Measurements from ENCODE around the gene MAGEA9. TPM values are rescaled to one million over a fixed set of nuclear protein-coding genes. Genes with fewer than 3 reads are reported as not detected.
"Not testable (repeated sequence)": the region's sequence is repeated elsewhere in the genome, so short reads cannot be mapped to it uniquely, and the experiment has no call there.

Gene MAGEA9
- total RNA-seq, 2 experiments from 2014 or later = not detected

DNA sequence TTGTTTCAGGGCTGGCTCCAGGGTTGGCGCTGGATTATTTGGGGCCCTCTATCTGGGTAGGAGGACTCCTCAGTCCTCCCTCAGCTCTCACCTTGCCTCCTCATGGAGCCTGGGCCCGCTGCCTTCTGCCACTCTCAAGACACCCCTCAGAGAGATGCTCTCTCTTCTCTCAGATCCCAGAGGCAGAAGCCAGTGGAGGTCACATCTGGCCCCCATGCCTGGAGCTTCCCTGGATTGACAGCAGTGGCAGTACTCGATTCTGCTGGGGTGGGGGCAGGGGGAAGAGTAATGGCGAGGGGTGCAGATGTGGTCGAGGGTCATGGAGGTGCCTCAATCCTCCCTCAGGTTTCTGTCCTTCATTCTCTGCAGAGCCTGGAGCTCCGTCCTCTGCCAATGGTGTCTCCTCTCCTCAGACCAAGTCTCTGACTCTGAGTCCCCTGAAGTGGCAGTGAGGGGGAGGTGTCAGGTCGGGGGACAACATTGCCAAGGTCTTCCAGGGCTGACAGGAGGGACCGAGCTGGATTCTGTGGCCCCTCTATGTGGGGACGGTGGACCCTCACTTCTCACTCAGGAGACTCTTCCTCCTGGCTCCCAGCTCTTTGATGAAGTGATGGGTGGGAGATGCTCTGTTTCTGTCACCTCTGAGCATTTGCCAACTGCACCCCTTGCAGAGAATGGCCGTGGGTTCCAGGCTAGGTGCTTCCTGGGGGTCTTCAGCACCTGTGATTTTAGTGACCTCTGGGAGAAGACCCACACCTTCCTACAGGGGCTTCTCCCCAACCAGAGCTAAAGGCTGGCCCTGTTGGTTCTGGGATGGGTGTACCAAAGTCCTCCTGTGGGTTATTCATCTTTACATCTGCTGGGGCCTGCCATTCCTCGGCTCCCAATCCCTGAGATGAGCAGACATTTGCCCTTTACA is 18.8 kb upstream of the MAGEA9 start:
- H3K4me1 ChIP-seq (ENCODE audit: insufficient read depth, low read length) = no peaks in the 10 kb centered on the region
- H3K4me3 ChIP-seq (ENCODE audit: low read length) = no peak overlapping the region
- Mint-ChIP-seq H3K27me3 (no peaks in the 10 kb centered on the region), H3K36me3 (ENCODE audit: low read depth) (no peaks in the 10 kb centered on the region), H3K9me3 (no peaks in the 10 kb centered on the region), H3K27ac (no peak overlapping the region), H3K4me1 (ENCODE audit: low read depth) (no peaks in the 10 kb centered on the region), H3K4me3 (no peak overlapping the region)
- H3K36me3 ChIP-seq (ENCODE audit: insufficient read depth, low read length) = no peaks in the 10 kb centered on the region
- DNase-seq (no peak), ATAC-seq (ENCODE audit: poor library complexity) (no peak)
- no peak overlapping the region for H3K27ac ChIP-seq (ENCODE audit: low read depth in 1 of 2, low read length in 2 of 2)
- ChIA-PET POLR2A (no interaction called here), CTCF (no interaction called here)
- intact Hi-C loops (cut with DNase I, micrococcal nuclease) = no loop called here
- no peak for TF ChIP-seq CTCF (IDR thresholded peaks at IDR 0.05)
- H3K9me3 ChIP-seq (ENCODE audit: control insufficient read depth in 1 of 2, insufficient read depth in 1 of 2, low read length in 2 of 2) = no peaks in the 10 kb centered on the region
- H3K27me3 ChIP-seq (ENCODE audit: control insufficient read depth in 1 of 2, insufficient read depth in 2 of 2, low read length in 2 of 2) = no peaks in the 10 kb centered on the region

- H3K36me3 ChIP-seq (ENCODE audit: insufficient read depth, low read length); H3K27me3 Mint-ChIP-seq; POLR2A ChIA-PET; H3K27ac ChIP-seq (ENCODE audit: low read depth in 1 of 2, low read length in 2 of 2); H3K9me3 Mint-ChIP-seq; H3K27ac Mint-ChIP-seq; CTCF ChIA-PET; H3K36me3 Mint-ChIP-seq (ENCODE audit: low read depth); H3K4me3 ChIP-seq (ENCODE audit: low read length); H3K4me1 Mint-ChIP-seq (ENCODE audit: low read depth); H3K27me3 ChIP-seq (ENCODE audit: control insufficient read depth in 1 of 2, insufficient read depth in 2 of 2, low read length in 2 of 2); H3K4me3 Mint-ChIP-seq; H3K9me3 ChIP-seq (ENCODE audit: control insufficient read depth in 1 of 2, insufficient read depth in 1 of 2, low read length in 2 of 2); intact Hi-C loops (cut with DNase I, micrococcal nuclease); ATAC-seq (ENCODE audit: poor library complexity); DNase-seq; H3K4me1 ChIP-seq (ENCODE audit: insufficient read depth, low read length): not testable (repeated sequence)
These were observed 11.4 kb upstream of the MAGEA9 start for GRCh38 chrX:149770344-149770743.

GRCh38 chrX:149773026-149773425 is 8.7 kb upstream of the MAGEA9 start:
- H3K4me3 ChIP-seq (ENCODE audit: low read length); H3K36me3 Mint-ChIP-seq (ENCODE audit: low read depth); H3K27me3 ChIP-seq (ENCODE audit: control insufficient read depth in 1 of 2, insufficient read depth in 2 of 2, low read length in 2 of 2); H3K9me3 Mint-ChIP-seq; H3K27ac Mint-ChIP-seq; intact Hi-C loops (cut with DNase I, micrococcal nuclease); H3K4me1 ChIP-seq (ENCODE audit: insufficient read depth, low read length); H3K27ac ChIP-seq (ENCODE audit: low read depth in 1 of 2, low read length in 2 of 2); H3K4me1 Mint-ChIP-seq (ENCODE audit: low read depth); POLR2A ChIA-PET; CTCF ChIA-PET; H3K27me3 Mint-ChIP-seq; H3K4me3 Mint-ChIP-seq; H3K36me3 ChIP-seq (ENCODE audit: insufficient read depth, low read length); H3K9me3 ChIP-seq (ENCODE audit: control insufficient read depth in 1 of 2, insufficient read depth in 1 of 2, low read length in 2 of 2); DNase-seq; ATAC-seq (ENCODE audit: poor library complexity): not testable (repeated sequence)

GRCh38 chrX:149773768-149774167 is 8.0 kb upstream of the MAGEA9 start, which contains the start of gene HSFX1:
Gene HSFX1 (plus strand): TSS chrX:149774068. CDS start chrX:149774682, 614 bp downstream.
- DNase-seq; intact Hi-C loops (cut with DNase I, micrococcal nuclease); H3K27me3 ChIP-seq (ENCODE audit: control insufficient read depth in 1 of 2, insufficient read depth in 2 of 2, low read length in 2 of 2); H3K4me1 ChIP-seq (ENCODE audit: insufficient read depth, low read length); ATAC-seq (ENCODE audit: poor library complexity); H3K36me3 ChIP-seq (ENCODE audit: insufficient read depth, low read length); CTCF ChIA-PET; H3K27ac ChIP-seq (ENCODE audit: low read depth in 1 of 2, low read length in 2 of 2); H3K27ac Mint-ChIP-seq; H3K4me3 ChIP-seq (ENCODE audit: low read length); H3K36me3 Mint-ChIP-seq (ENCODE audit: low read depth); H3K4me3 Mint-ChIP-seq; H3K9me3 ChIP-seq (ENCODE audit: control insufficient read depth in 1 of 2, insufficient read depth in 1 of 2, low read length in 2 of 2); H3K9me3 Mint-ChIP-seq; POLR2A ChIA-PET; H3K4me1 Mint-ChIP-seq (ENCODE audit: low read depth); H3K27me3 Mint-ChIP-seq: not testable (repeated sequence)

- POLR2A ChIA-PET; intact Hi-C loops (cut with DNase I, micrococcal nuclease); H3K36me3 Mint-ChIP-seq (ENCODE audit: low read depth); H3K27me3 ChIP-seq (ENCODE audit: control insufficient read depth in 1 of 2, insufficient read depth in 2 of 2, low read length in 2 of 2); H3K27ac Mint-ChIP-seq; H3K9me3 ChIP-seq (ENCODE audit: control insufficient read depth in 1 of 2, insufficient read depth in 1 of 2, low read length in 2 of 2); H3K27ac ChIP-seq (ENCODE audit: low read depth in 1 of 2, low read length in 2 of 2); H3K4me1 ChIP-seq (ENCODE audit: insufficient read depth, low read length); H3K9me3 Mint-ChIP-seq; DNase-seq; H3K36me3 ChIP-seq (ENCODE audit: insufficient read depth, low read length); H3K4me3 ChIP-seq (ENCODE audit: low read length); H3K27me3 Mint-ChIP-seq; H3K4me1 Mint-ChIP-seq (ENCODE audit: low read depth); CTCF ChIA-PET; ATAC-seq (ENCODE audit: poor library complexity); H3K4me3 Mint-ChIP-seq: not testable (repeated sequence)
These were observed 3.7 kb upstream of the MAGEA9 start for GRCh38 chrX:149777999-149778398.

DNA sequence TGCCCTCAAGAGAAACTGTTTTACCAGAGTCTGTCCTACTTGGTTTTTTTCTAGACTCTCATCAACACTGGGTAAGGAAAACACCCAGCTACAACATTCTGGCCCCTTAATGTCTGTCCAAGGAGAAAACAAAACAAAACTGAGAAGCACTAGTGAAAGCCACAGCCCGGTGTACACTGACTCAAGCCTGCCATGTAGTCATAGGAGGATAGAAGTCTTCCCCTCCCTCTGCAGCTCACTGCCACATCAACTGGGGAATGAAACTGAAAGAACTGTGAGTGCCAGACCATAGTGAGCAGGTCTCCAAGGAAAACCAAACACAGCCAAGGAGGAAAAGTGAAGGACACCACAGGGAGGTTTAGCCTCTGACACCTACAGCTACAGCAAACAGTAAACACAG is 13.8 kb downstream of the MAGEA9 start:
- H3K27ac ChIP-seq (ENCODE audit: low read depth in 1 of 2, low read length in 2 of 2); ATAC-seq (ENCODE audit: poor library complexity); H3K36me3 ChIP-seq (ENCODE audit: insufficient read depth, low read length); DNase-seq; H3K9me3 ChIP-seq (ENCODE audit: control insufficient read depth in 1 of 2, insufficient read depth in 1 of 2, low read length in 2 of 2); H3K27ac Mint-ChIP-seq; H3K9me3 Mint-ChIP-seq; H3K27me3 Mint-ChIP-seq; POLR2A ChIA-PET; H3K4me3 Mint-ChIP-seq; H3K27me3 ChIP-seq (ENCODE audit: control insufficient read depth in 1 of 2, insufficient read depth in 2 of 2, low read length in 2 of 2); H3K4me3 ChIP-seq (ENCODE audit: low read length); H3K4me1 ChIP-seq (ENCODE audit: insufficient read depth, low read length); H3K36me3 Mint-ChIP-seq (ENCODE audit: low read depth); CTCF ChIA-PET; intact Hi-C loops (cut with DNase I, micrococcal nuclease): not testable (repeated sequence)
- peaks cover 22% of the 10 kb centered on the region for H3K4me1 Mint-ChIP-seq (ENCODE audit: low read depth)
